Mesenchymal stem cell (in vitro differentiated cells and primary cell): ENCODE data around the gene GAGE10.

Experiments used
- DNase-seq: peaks from one replicate; pipeline ENCODE4 v3.0.0-alpha.2; 2013
- H2AFZ ChIP-seq: one replicate; pipeline ENCODE4 v1.6.1; 2013; ENCODE audit warnings: low read depth, mild to moderate bottlenecking, control low read depth, inconsistent platforms, low read length, moderate library complexity
- H2AK5ac ChIP-seq: 2 replicates; pipeline ENCODE4 v1.6.1; 2013; ENCODE audit warnings: low read length, moderate library complexity, mild to moderate bottlenecking, inconsistent platforms; ENCODE audit not compliant: severe bottlenecking
- H2BK120ac ChIP-seq: one replicate; pipeline ENCODE4 v1.6.1; 2013; ENCODE audit warnings: low read depth, mild to moderate bottlenecking, inconsistent platforms, low read length, moderate library complexity
- H2BK12ac ChIP-seq, 2 experiments: one replicate each; pipeline ENCODE4 v1.6.1; 2013; ENCODE audit warnings: inconsistent platforms in 2 of 2, low read length in 2 of 2, mild to moderate bottlenecking in 2 of 2, moderate library complexity in 2 of 2, control low read depth in 1 of 2
- H2BK15ac ChIP-seq: one replicate; pipeline ENCODE4 v1.6.1; 2013; ENCODE audit warnings: mild to moderate bottlenecking, low read depth, inconsistent platforms; ENCODE audit not compliant: poor library complexity, severe bottlenecking
- H2BK5ac ChIP-seq: 2 replicates; pipeline ENCODE4 v1.6.1; 2013; ENCODE audit warnings: low read depth, mild to moderate bottlenecking, low read length, control low read depth, inconsistent platforms; ENCODE audit not compliant: poor library complexity, severe bottlenecking
- H3K14ac ChIP-seq, 2 experiments: one replicate each; pipeline ENCODE4 v1.6.1; 2013; ENCODE audit warnings: inconsistent platforms in 2 of 2, low read length in 2 of 2, control low read depth in 1 of 2, mild to moderate bottlenecking in 1 of 2, moderate library complexity in 1 of 2
- H3K18ac ChIP-seq, 2 experiments: one replicate each; pipeline ENCODE4 v1.6.1; 2013; ENCODE audit warnings: inconsistent platforms in 2 of 2, low read length in 2 of 2, control low read depth in 1 of 2, low read depth in 1 of 2, mild to moderate bottlenecking in 1 of 2
- H3K23ac ChIP-seq, 2 experiments: one replicate each; pipeline ENCODE4 v1.6.1; 2013; ENCODE audit warnings: inconsistent platforms in 2 of 2, low read length in 2 of 2, mild to moderate bottlenecking in 2 of 2, moderate library complexity in 2 of 2, control low read depth in 1 of 2
- H3K27ac ChIP-seq: 2 replicates; pipeline ENCODE4 v1.5.1; 2013; ENCODE audit warnings: mild to moderate bottlenecking, moderate library complexity, low read length, control low read depth, inconsistent platforms; ENCODE audit not compliant: poor library complexity, severe bottlenecking
- H3K27me3 ChIP-seq, 2 experiments: 2 replicates each; pipeline versions ENCODE4 v1.6.1 to v1.7.0; 2013; ENCODE audit warnings: low read length in 2 of 2, mild to moderate bottlenecking in 2 of 2, moderate library complexity in 2 of 2, control low read depth in 1 of 2, inconsistent platforms in 1 of 2; ENCODE audit not compliant: control insufficient read depth in 1 of 2, insufficient read depth in 1 of 2
- H3K36me3 ChIP-seq, 2 experiments: 2 replicates each; pipeline versions ENCODE4 v1.6.1 to v1.7.0; 2013; ENCODE audit warnings: low read length in 2 of 2, control low read depth in 1 of 2, inconsistent platforms in 1 of 2, low read depth in 1 of 2, mild to moderate bottlenecking in 1 of 2; ENCODE audit not compliant: insufficient read depth in 2 of 2, control insufficient read depth in 1 of 2
- H3K4ac ChIP-seq, 2 experiments: one replicate each; pipeline ENCODE4 v1.6.1; 2013; ENCODE audit warnings: inconsistent platforms in 2 of 2, low read length in 2 of 2, mild to moderate bottlenecking in 2 of 2, moderate library complexity in 2 of 2, control low read depth in 1 of 2, low read depth in 1 of 2
- H3K4me1 ChIP-seq: 2 replicates; pipeline ENCODE4 v1.6.1; 2013; ENCODE audit warnings: low read depth, low read length, control low read depth; ENCODE audit not compliant: control insufficient read depth, insufficient read depth
- H3K4me2 ChIP-seq: 2 replicates; pipeline ENCODE4 v1.6.1; 2013; ENCODE audit warnings: low read length, mild to moderate bottlenecking, inconsistent platforms; ENCODE audit not compliant: poor library complexity, severe bottlenecking
- H3K4me3 ChIP-seq, 2 experiments: 2 replicates each; pipeline versions ENCODE4 v1.5.1 to v1.7.0; 2013; ENCODE audit warnings: low read length in 2 of 2, mild to moderate bottlenecking in 2 of 2, control low read depth in 1 of 2, low read depth in 1 of 2; ENCODE audit not compliant: insufficient read depth in 1 of 2
- H3K79me1 ChIP-seq: replicated peaks from 2 replicates; pipeline ENCODE4 v1.6.1; 2013; ENCODE audit warnings: mild to moderate bottlenecking, control low read depth, low read length, inconsistent platforms; ENCODE audit not compliant: poor library complexity, severe bottlenecking
- H3K9ac ChIP-seq: 2 replicates; pipeline ENCODE4 v1.7.0; 2013; ENCODE audit warnings: mild to moderate bottlenecking, low read length, moderate library complexity
- H3K9me3 ChIP-seq: 2 replicates; pipeline ENCODE4 v1.7.0; 2013; ENCODE audit warnings: mild to moderate bottlenecking, low read length; ENCODE audit not compliant: control insufficient read depth
- H4K8ac ChIP-seq: one replicate; pipeline ENCODE4 v1.6.1; 2013; ENCODE audit warnings: inconsistent platforms, mild to moderate bottlenecking, low read length, moderate library complexity
- H4K91ac ChIP-seq: one replicate; pipeline ENCODE4 v1.6.1; 2013; ENCODE audit warnings: mild to moderate bottlenecking, low read length, inconsistent platforms
- WGBS: methylation state at CpG from one replicate; pipeline ENCODE4 v1.1.7; 2013; ENCODE audit warnings: mixed read lengths; 5-methylcytosine and 5-hydroxymethylcytosine counted together

Gene GAGE10

GRCh38 chrX:49257846-49258748 is 45.3 kb upstream of the GAGE10 start:
- H3K23ac ChIP-seq: no peak overlapping the region
- no peaks in the 10 kb centered on the region for H3K4me1 ChIP-seq
- no peak overlapping the region for H4K91ac ChIP-seq
- H3K14ac ChIP-seq: no peak overlapping the region
- no peak overlapping the region for H3K9ac ChIP-seq
- WGBS: 90% methylated on average over 15 of the region's 20 CpGs
- H3K27ac ChIP-seq: no peak overlapping the region
- no peaks in the 10 kb centered on the region for H3K79me1 ChIP-seq
- no peak overlapping the region for H3K18ac ChIP-seq
- H2BK15ac ChIP-seq: no peak overlapping the region
- no peak overlapping the region for H3K4me3 ChIP-seq
- H3K27me3 ChIP-seq: peaks cover 0 to 25% of the 10 kb centered on the region in 2 experiments
- H2AFZ ChIP-seq: no peak overlapping the region
- H3K4ac ChIP-seq: no peak overlapping the region
- H2BK5ac ChIP-seq: no peak overlapping the region
- H2BK120ac ChIP-seq: no peak overlapping the region
- no peak overlapping the region for H2AK5ac ChIP-seq
- H3K36me3 ChIP-seq: no peaks in the 10 kb centered on the region
- H4K8ac ChIP-seq: no peak overlapping the region
- no peak overlapping the region for H2BK12ac ChIP-seq
- no peak overlapping the region for H3K4me2 ChIP-seq
- no peak for DNase-seq
- peaks cover 4% of the 10 kb centered on the region for H3K9me3 ChIP-seq

DNA sequence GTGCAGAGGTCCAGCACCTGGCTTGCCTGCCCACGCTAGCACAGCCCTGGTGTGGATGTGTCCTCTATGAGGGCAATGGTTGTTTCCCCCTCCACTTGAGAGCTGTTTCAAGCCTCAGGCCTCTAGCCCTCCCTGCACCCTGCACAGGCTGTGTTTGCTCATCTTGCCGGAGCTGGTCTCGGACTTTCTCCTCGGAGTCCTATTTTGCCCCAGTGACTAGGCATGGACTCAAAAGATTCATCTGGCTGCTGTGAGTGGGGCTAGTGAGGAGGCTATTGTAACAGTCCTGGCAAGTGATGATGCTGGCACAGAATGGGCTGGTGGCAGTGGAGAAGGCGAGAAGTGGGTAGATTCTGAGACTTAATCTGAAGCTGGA is 44.7 kb upstream of the GAGE10 start:
- H3K14ac ChIP-seq: no peak overlapping the region
- H3K4me3 ChIP-seq: no peak overlapping the region
- H3K27me3 ChIP-seq: peaks cover 0 to 25% of the 10 kb centered on the region in 2 experiments
- no peak overlapping the region for H2BK15ac ChIP-seq
- no peak overlapping the region for H3K18ac ChIP-seq
- H3K4me1 ChIP-seq: no peaks in the 10 kb centered on the region
- no peak overlapping the region for H2AFZ ChIP-seq
- no peak overlapping the region for H3K23ac ChIP-seq
- H2BK120ac ChIP-seq: peak overlapping the region; percentile 19
- no peak overlapping the region for H3K4me2 ChIP-seq
- no peak overlapping the region for H4K91ac ChIP-seq
- no peaks in the 10 kb centered on the region for H3K36me3 ChIP-seq
- H2BK12ac ChIP-seq: no peak overlapping the region
- no peak overlapping the region for H2BK5ac ChIP-seq
- no peak overlapping the region for H2AK5ac ChIP-seq
- H3K4ac ChIP-seq: no peak overlapping the region
- peaks cover 4% of the 10 kb centered on the region for H3K9me3 ChIP-seq
- H4K8ac ChIP-seq: no peak overlapping the region
- no peaks in the 10 kb centered on the region for H3K79me1 ChIP-seq
- DNase-seq: no peak
- no peak overlapping the region for H3K9ac ChIP-seq
- H3K27ac ChIP-seq: no peak overlapping the region
- WGBS: 94% methylated on average over 5 of the region's 5 CpGs

DNA sequence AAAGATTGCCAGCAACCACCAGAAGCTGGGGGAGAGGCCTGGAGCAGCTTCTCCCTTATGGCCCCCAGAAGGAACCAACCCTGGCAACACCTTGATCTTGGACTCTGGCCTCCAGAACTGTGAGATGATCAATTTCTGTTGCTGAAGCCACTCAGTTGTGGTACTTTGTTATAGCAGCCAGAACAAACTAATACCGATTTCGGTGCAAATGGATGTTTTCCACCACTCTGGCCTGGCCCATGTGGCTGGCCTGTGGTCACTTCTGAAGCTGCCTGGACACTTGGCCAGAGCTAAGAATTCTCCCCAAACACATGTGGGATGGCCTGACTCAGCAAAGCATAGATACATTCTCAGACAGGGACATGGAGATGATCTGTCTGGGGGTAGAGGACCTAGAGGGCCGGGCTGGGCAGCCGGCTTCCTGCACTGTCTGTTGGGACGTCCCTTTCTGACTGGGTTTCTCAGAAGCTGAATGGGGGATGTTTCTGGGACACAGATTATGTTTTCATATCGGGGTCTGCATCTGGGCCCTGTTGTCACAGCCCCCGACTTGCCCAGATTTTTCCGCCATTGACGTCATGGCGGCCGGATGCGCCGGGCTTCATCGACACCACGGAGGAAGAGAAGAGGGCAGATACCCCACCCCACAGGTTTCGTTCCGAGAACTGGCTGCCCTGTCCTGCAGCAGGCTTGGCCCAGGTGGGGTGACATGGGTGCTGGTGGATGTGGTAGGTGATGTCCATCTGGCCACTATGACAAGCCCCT is 43.0 kb upstream of the GAGE10 start:
- Histone ChIP-seq H2BK12ac (no peak overlapping the region), H2AFZ (no peak overlapping the region), H3K4me3 (no peak overlapping the region), H3K18ac (no peak overlapping the region), H2AK5ac (no peak overlapping the region), H3K79me1 (no peaks in the 10 kb centered on the region), H3K4me2 (no peak overlapping the region), H3K4me1 (no peaks in the 10 kb centered on the region), H3K27me3 (peaks cover 0 to 26% of the 10 kb centered on the region in 2 experiments), H4K91ac (no peak overlapping the region), H2BK5ac (no peak overlapping the region), H2BK120ac (no peak overlapping the region), H3K4ac (no peak overlapping the region), H3K27ac (no peak overlapping the region), H2BK15ac (no peak overlapping the region), H3K9ac (no peak overlapping the region), H3K9me3 (peaks cover 4% of the 10 kb centered on the region), H4K8ac (no peak overlapping the region), H3K36me3 (no peaks in the 10 kb centered on the region), H3K23ac (no peak overlapping the region), H3K14ac (no peak overlapping the region)
- DNase-seq: no peak
- WGBS: 96% methylated on average over 13 of the region's 17 CpGs

- Histone ChIP-seq H2AK5ac (no peak overlapping the region), H3K27ac (no peak overlapping the region), H3K4ac (no peak overlapping the region), H3K27me3 (peaks cover 0 to 27% of the 10 kb centered on the region in 2 experiments), H3K4me3 (no peak overlapping the region), H3K36me3 (no peaks in the 10 kb centered on the region), H2BK5ac (no peak overlapping the region), H4K8ac (no peak overlapping the region), H3K4me1 (no peaks in the 10 kb centered on the region), H2BK15ac (no peak overlapping the region), H4K91ac (no peak overlapping the region), H2BK12ac (no peak overlapping the region), H3K9me3 (peaks cover 4% of the 10 kb centered on the region), H3K9ac (no peak overlapping the region), H3K23ac (no peak overlapping the region), H2BK120ac (no peak overlapping the region), H3K4me2 (no peak overlapping the region), H3K14ac (no peak overlapping the region), H3K18ac (no peak overlapping the region), H3K79me1 (no peaks in the 10 kb centered on the region), H2AFZ (no peak overlapping the region)
- no peak for DNase-seq
- WGBS: no CpG with 5 or more reads among the region's 1 CpG
These were observed 40.8 kb upstream of the GAGE10 start for GRCh38 chrX:49262603-49263002.
